IMR-90 (cell line): Measurements from ENCODE around the gene EIF4ENIF1. TPM values are rescaled to one million over a fixed set of nuclear protein-coding genes. Genes with fewer than 3 reads are reported as not detected.

Experiments used
- ATAC-seq: fragments of 200-7000 bp; cut with Tn5 transposase; 2 replicates; pipeline ENCODE4 v1.9.1; 2020; ENCODE audit warnings: low read depth, mild to moderate bottlenecking, moderate library complexity
- BruUV-seq: library from RNA; stranded (reverse); fragments of 400-500 nt; replicated peaks from 2 replicates; lab custom pipeline; 2021; lab: Mats Ljungman, UMichigan
- CTCF ChIA-PET: fragments of 300-600 bp; formaldehyde crosslinking; extraction: SDS; loops from one replicate; lab custom pipeline; 2021; ENCODE audit warnings: antibody characterized with exemption; lab: Yijun Ruan, JAX
- POLR2A ChIA-PET: fragments of 300-600 bp; sonication (Branson Sonifier 250); formaldehyde crosslinking; loops from one replicate; lab custom pipeline; 2022; ENCODE audit warnings: antibody characterized with exemption; ENCODE audit not compliant: unreplicated experiment; lab: Charles Lee
- DNase-seq: peaks from one replicate; pipeline ENCODE4 v3.0.0; 2013
- H2AFZ ChIP-seq: replicated peaks from 2 replicates; pipeline ENCODE3; 2013; ENCODE audit warnings: low read length, mild to moderate bottlenecking; ENCODE audit not compliant: poor library complexity
- H2AK5ac ChIP-seq: 2 replicates; pipeline ENCODE4 v1.6.1; 2013; ENCODE audit warnings: low read depth, low read length, inconsistent platforms
- H2AK9ac ChIP-seq: replicated peaks from 2 replicates; pipeline ENCODE3; 2013; ENCODE audit warnings: mild to moderate bottlenecking, low read depth, low read length, moderate library complexity; ENCODE audit not compliant: poor library complexity
- H2BK120ac ChIP-seq: 2 replicates; pipeline ENCODE4 v1.6.1; 2013; ENCODE audit warnings: low read depth, low read length, inconsistent platforms
- H2BK15ac ChIP-seq: 3 replicates; pipeline ENCODE4 v1.6.1; 2013; ENCODE audit warnings: low read depth, low read length, inconsistent platforms
- H2BK20ac ChIP-seq: 2 replicates; pipeline ENCODE4 v1.6.1; 2013; ENCODE audit warnings: low read depth, mild to moderate bottlenecking, inconsistent platforms, low read length, moderate library complexity
- H2BK5ac ChIP-seq: 2 replicates; pipeline ENCODE4 v1.6.1; 2013; ENCODE audit warnings: mild to moderate bottlenecking, low read depth, low read length, inconsistent platforms; ENCODE audit not compliant: poor library complexity, severe bottlenecking
- H3K14ac ChIP-seq: replicated peaks from 2 replicates; pipeline ENCODE4 v1.6.1; 2013; ENCODE audit warnings: low read depth, low read length, inconsistent platforms
- H3K18ac ChIP-seq: 2 replicates; pipeline ENCODE4 v1.6.1; 2013; ENCODE audit warnings: low read depth, low read length, control low read depth
- H3K23ac ChIP-seq: 2 replicates; pipeline ENCODE4 v1.6.1; 2013; ENCODE audit warnings: low read depth, low read length, inconsistent platforms
- H3K27ac ChIP-seq: 2 replicates; pipeline ENCODE4 v1.5.1; 2013; ENCODE audit warnings: mild to moderate bottlenecking, control low read depth, low read length; ENCODE audit not compliant: insufficient read depth
- H3K27me3 ChIP-seq: 2 replicates; pipeline ENCODE4 v1.6.1; 2013; ENCODE audit warnings: low read length; ENCODE audit not compliant: control insufficient read depth, insufficient read depth
- H3K36me3 ChIP-seq: 2 replicates; pipeline ENCODE4 v1.6.1; 2013; ENCODE audit warnings: low read length, mixed read lengths; ENCODE audit not compliant: control insufficient read depth, insufficient read depth
- H3K4ac ChIP-seq: 2 replicates; pipeline ENCODE4 v1.6.1; 2013; ENCODE audit warnings: low read depth, low read length, inconsistent platforms
- H3K4me1 ChIP-seq: 2 replicates; pipeline ENCODE4 v1.6.1; 2013; ENCODE audit warnings: low read length, mixed read lengths; ENCODE audit not compliant: control insufficient read depth, insufficient read depth
- H3K4me2 ChIP-seq: 2 replicates; pipeline ENCODE4 v1.6.1; 2013; ENCODE audit warnings: low read depth, mild to moderate bottlenecking, control low read depth, low read length, moderate library complexity
- H3K4me3 ChIP-seq: 2 replicates; pipeline ENCODE4 v1.5.1; 2013; ENCODE audit warnings: low read depth, mild to moderate bottlenecking, control low read depth, low read length, moderate library complexity; ENCODE audit not compliant: insufficient read depth
- H3K56ac ChIP-seq: 2 replicates; pipeline ENCODE4 v1.6.1; 2013; ENCODE audit warnings: low read length, inconsistent platforms; ENCODE audit not compliant: insufficient read depth; ENCODE audit errors: extremely low read depth
- H3K79me1 ChIP-seq, 2 experiments: 2 replicates each; pipeline ENCODE4 v1.6.1; 2013; ENCODE audit warnings: low read length in 2 of 2, inconsistent platforms in 1 of 2, low read depth in 1 of 2
- H3K9ac ChIP-seq: 2 replicates; pipeline ENCODE4 v1.6.1; 2013; ENCODE audit warnings: low read depth, low read length, control low read depth
- H3K9me1 ChIP-seq: 2 replicates; pipeline ENCODE4 v1.6.1; 2013; ENCODE audit warnings: low read length, inconsistent platforms; ENCODE audit not compliant: insufficient read depth
- H3K9me3 ChIP-seq: 2 replicates; pipeline ENCODE4 v1.6.1; 2013; ENCODE audit warnings: low read length; ENCODE audit not compliant: control insufficient read depth, insufficient read depth
- H4K20me1 ChIP-seq: 2 replicates; pipeline ENCODE4 v1.6.1; 2013; ENCODE audit warnings: low read length, inconsistent platforms; ENCODE audit not compliant: insufficient read depth
- H4K5ac ChIP-seq: 2 replicates; pipeline ENCODE4 v1.6.1; 2013; ENCODE audit warnings: mild to moderate bottlenecking, low read depth, low read length, control low read depth
- H4K8ac ChIP-seq, 2 experiments: 2 replicates each; pipeline ENCODE4 v1.6.1; 2013; ENCODE audit warnings: low read depth in 2 of 2, low read length in 2 of 2, control low read depth in 1 of 2, inconsistent platforms in 1 of 2
- H4K91ac ChIP-seq: 2 replicates; pipeline ENCODE4 v1.6.1; 2013; ENCODE audit warnings: low read depth, low read length, inconsistent platforms; ENCODE audit not compliant: insufficient read depth
- BHLHE40 ChIP-seq: fragments of 150-350 bp; IDR thresholded peaks from 2 replicates; pipeline ENCODE4 v1.6.1; 2016; ENCODE audit warnings: mild to moderate bottlenecking, low read depth, low read length
- CTCF ChIP-seq: conservative IDR thresholded peaks from 2 replicates; pipeline ENCODE4 v1.5.1; 2012; ENCODE audit warnings: mild to moderate bottlenecking, low read depth, low read length, improper control_type of control experiment
- ELK1 ChIP-seq: fragments of 150-350 bp; IDR thresholded peaks from 2 replicates; pipeline ENCODE4 v1.6.1; 2016; ENCODE audit warnings: low read depth, mild to moderate bottlenecking, low read length, moderate library complexity, borderline replicate concordance
- FOS ChIP-seq: fragments of 150-350 bp; IDR thresholded peaks from 2 replicates; pipeline ENCODE4 v1.6.1; 2016; ENCODE audit warnings: low read depth, low read length
- MAFK ChIP-seq: IDR thresholded peaks from 2 replicates; pipeline ENCODE4 v1.6.1; 2012; ENCODE audit warnings: low read depth, low read length, improper control_type of control experiment
- MXI1 ChIP-seq: IDR thresholded peaks from 2 replicates; pipeline ENCODE4 v1.6.1; 2012; ENCODE audit warnings: low read depth, mild to moderate bottlenecking, low read length, moderate library complexity, borderline replicate concordance
- NFE2L2 ChIP-seq: fragments of 150-350 bp; IDR thresholded peaks from 2 replicates; pipeline ENCODE4 v1.6.1; 2016; ENCODE audit warnings: low read depth, mild to moderate bottlenecking, low read length
- RAD21 ChIP-seq: IDR thresholded peaks from 2 replicates; pipeline ENCODE4 v1.6.1; 2012; ENCODE audit warnings: low read length, improper control_type of control experiment
- SMC3 ChIP-seq: fragments of 150-350 bp; IDR thresholded peaks from 2 replicates; pipeline ENCODE4 v1.6.1; 2016; ENCODE audit warnings: low read depth, mild to moderate bottlenecking, antibody characterized with exemption, low read length, moderate library complexity
- USF2 ChIP-seq: fragments of 150-350 bp; IDR thresholded peaks from 2 replicates; pipeline ENCODE4 v1.6.1; 2017; ENCODE audit warnings: mild to moderate bottlenecking, antibody characterized with exemption, low read length, low read depth
- WGBS, 2 experiments: methylation state at CpG; one replicate each; pipeline versions ENCODE4 v1.1.5 to v1.1.7; 2013; ENCODE audit warnings: missing lambda C conversion rate in 2 of 2; ENCODE audit not compliant: insufficient read length in 1 of 2; ENCODE audit errors: extremely low coverage in 2 of 2; 5-methylcytosine and 5-hydroxymethylcytosine counted together
- dilution Hi-C: fragments of 300-500 bp; cut with HindIII; formaldehyde crosslinking; loops from one replicate; pipeline ENCODE4 v1.14.3; 2018; ENCODE audit warnings: low sequenced_read_pairs; ENCODE audit not compliant: unreplicated experiment
- in situ Hi-C: fragments of 300-500 bp; cut with MboI; formaldehyde crosslinking; loops from 3 replicates; pipeline ENCODE4 v1.14.3; 2019; ENCODE audit warnings: low sequenced_read_pairs, inconsistent platforms, mixed read lengths
- intact Hi-C: fragments of 100-400 bp; cut with micrococcal nuclease; formaldehyde crosslinking; loops from 2 replicates; pipeline ENCODE4 v1.10.0; 2022
- polyA plus RNA-seq, 3 experiments: library from polyadenylated mRNA; depleted of rRNA; stranded (reverse); fragments of >200 nt; gene quantifications; 2 replicates each; pipeline ENCODE4 v1.2.3, GENCODE V29; 2012; ENCODE audit warnings: low replicate concordance in 1 of 3
- total RNA-seq: library from RNA; depleted of rRNA; stranded (reverse); fragments of >200 nt; gene quantifications from 2 replicates; pipeline ENCODE4 v1.2.3, GENCODE V29; 2012

EIF4ENIF1 gene
- total and polyA plus RNA-seq, 2 of the 4 experiments (the other 2 are of a cell fraction) = 14.7 to 16.0 TPM

- DNase-seq = no peak
Measured at GRCh38 chr22:31526270-31526669, 36.6 kb upstream of the EIF4ENIF1 start.

More at GRCh38 chr22:31526270-31526669, 36.6 kb upstream of the EIF4ENIF1 start:
- dilution Hi-C loops (no loop called here), in situ Hi-C loops (no loop called here), intact Hi-C loops (no loop called here)
- H3K36me3 ChIP-seq = peaks cover 2% of the 10 kb centered on the region
- no peaks in the 10 kb centered on the region for H3K9me3 ChIP-seq
- POLR2A ChIA-PET = no interaction called here
- H3K4me2 ChIP-seq = no peak overlapping the region
- no peak overlapping the region for H3K4ac ChIP-seq
- H3K56ac ChIP-seq = no peak overlapping the region
- H3K9me1 ChIP-seq = no peaks in the 10 kb centered on the region; the same call in 1 of the 2 replicates
- H2AK9ac ChIP-seq = no peak overlapping the region
- no peak overlapping the region for H2BK5ac ChIP-seq
- H2BK20ac ChIP-seq = no peak overlapping the region
- no peak overlapping the region for H2AK5ac ChIP-seq
- no peak overlapping the region for H2BK120ac ChIP-seq
- CTCF ChIA-PET = interaction anchor here (0.6 kb wide), 1 partner anchor 345 kb away, joined by 5 read pairs; no protein-coding TSS in a partner anchor
- no peak overlapping the region for H3K23ac ChIP-seq
- no peak overlapping the region for H3K9ac ChIP-seq
- no peak overlapping the region for H3K14ac ChIP-seq
- no CpG with 5 or more reads among the region's 7 CpGs for WGBS, 2 experiments
- BruUV-seq = no TSS peak
- peaks cover 5% of the 10 kb centered on the region; the same call in 1 of the 2 replicates for H3K4me1 ChIP-seq
- no peak overlapping the region for H3K18ac ChIP-seq
- no peak overlapping the region for H2AFZ ChIP-seq
- no peak overlapping the region for H4K8ac ChIP-seq
- no peaks in the 10 kb centered on the region for H3K27me3 ChIP-seq
- H4K91ac ChIP-seq = no peak overlapping the region
- no peaks in the 10 kb centered on the region for H4K20me1 ChIP-seq
- no peak overlapping the region for H3K4me3 ChIP-seq
- no peak overlapping the region for H3K27ac ChIP-seq
- H4K5ac ChIP-seq = no peak overlapping the region
- no peak overlapping the region for H2BK15ac ChIP-seq
- no peak for ATAC-seq
- no peak for TF ChIP-seq NFE2L2
- TF ChIP-seq RAD21 = no peak
- no peak for TF ChIP-seq MXI1
- no peak for TF ChIP-seq MAFK
- no peak for TF ChIP-seq ELK1
- no peak for TF ChIP-seq BHLHE40
- TF ChIP-seq USF2 = no peak
- no peak for TF ChIP-seq FOS
- no peak for TF ChIP-seq SMC3
- TF ChIP-seq CTCF = no peak
- H3K79me1 ChIP-seq = peaks cover 11 to 12% of the 10 kb centered on the region in 2 experiments
